HepG2 (cell line): Measurements from ENCODE around the gene BCAT1. TPM values are rescaled to one million over a fixed set of nuclear protein-coding genes. Genes with fewer than 3 reads are reported as not detected.

Source experiments
- FOXO1 ChIP-seq: sonication (generic); formaldehyde crosslinking; IDR thresholded peaks from 2 replicates; pipeline ENCODE4 v1.4.0; 2020; ENCODE audit warnings: missing genetic modification reagents
- GATAD2A ChIP-seq: IDR thresholded peaks from 2 replicates; pipeline ENCODE4 v1.6.1; 2016
- HIC2 ChIP-seq: sonication (generic); formaldehyde crosslinking; IDR thresholded peaks from 2 replicates; pipeline ENCODE4 v1.9.0; 2022; ENCODE audit warnings: low read depth, missing genetic modification reagents
- JUNB ChIP-seq: sonication (generic); formaldehyde crosslinking; IDR thresholded peaks from 2 replicates; pipeline ENCODE4 v1.8.0; 2022; ENCODE audit warnings: missing genetic modification reagents, mild to moderate bottlenecking, borderline replicate concordance
- MIER2 ChIP-seq: IDR thresholded peaks from 2 replicates; pipeline ENCODE4 v1.6.1; 2016; ENCODE audit warnings: missing biosample characterization, missing genetic modification reagents
- MYC ChIP-seq: sonication (generic); formaldehyde crosslinking; IDR thresholded peaks from 2 replicates; pipeline ENCODE4 v1.9.0; 2021; ENCODE audit warnings: missing genetic modification reagents, borderline replicate concordance
- POLR2A ChIP-seq, 2 experiments: IDR thresholded peaks; 2 replicates each; pipeline ENCODE4 v1.6.1; 2011; ENCODE audit warnings: low read depth in 2 of 2, low read length in 2 of 2, mild to moderate bottlenecking in 1 of 2, moderate library complexity in 1 of 2; ENCODE audit not compliant: insufficient read depth in 1 of 2
- TBL1XR1 ChIP-seq: fragments of 150-350 bp; IDR thresholded peaks from 2 replicates; pipeline ENCODE4 v1.6.1; 2014; ENCODE audit warnings: borderline replicate concordance, low read length; ENCODE audit not compliant: partially characterized antibody
- XRCC5 ChIP-seq: fragments of 200-400 bp; formaldehyde crosslinking; optimal IDR thresholded peaks from 2 replicates; pipeline ENCODE3; 2017; ENCODE audit warnings: mild to moderate bottlenecking, low read length
- ZBTB3 ChIP-seq: sonication (generic); formaldehyde crosslinking; IDR thresholded peaks from 2 replicates; pipeline ENCODE4 v1.4.0; 2020; ENCODE audit warnings: low read depth, mild to moderate bottlenecking, moderate library complexity, missing genetic modification reagents, borderline replicate concordance
- ZFP36 ChIP-seq: fragments of 150-350 bp; IDR thresholded peaks from 2 replicates; pipeline ENCODE4 v1.6.1; 2018; ENCODE audit warnings: borderline replicate concordance, low read length, low read depth; ENCODE audit not compliant: partially characterized antibody
- ZNF224 ChIP-seq: sonication (generic); formaldehyde crosslinking; IDR thresholded peaks from 2 replicates; pipeline ENCODE4 v1.5.0; 2020; ENCODE audit warnings: mild to moderate bottlenecking, missing genetic modification reagents
- ZNF234 ChIP-seq: sonication (generic); formaldehyde crosslinking; conservative IDR thresholded peaks from 2 replicates; pipeline ENCODE4 v1.5.1; 2020; ENCODE audit warnings: mild to moderate bottlenecking, missing genetic modification reagents
- ZNF644 ChIP-seq: IDR thresholded peaks from 2 replicates; pipeline ENCODE4 v1.6.1; 2016; ENCODE audit warnings: low read depth
- ZSCAN5A ChIP-seq: sonication (generic); formaldehyde crosslinking; IDR thresholded peaks from 2 replicates; pipeline ENCODE4 v1.8.0; 2022; ENCODE audit warnings: mild to moderate bottlenecking, missing genetic modification reagents, borderline replicate concordance
- ZZZ3 ChIP-seq: sonication (generic); formaldehyde crosslinking; IDR thresholded peaks from 2 replicates; pipeline ENCODE4 v1.4.0; 2020; ENCODE audit warnings: missing genetic modification reagents, mild to moderate bottlenecking, borderline replicate concordance
- polyA plus RNA-seq, 8 experiments: library from polyadenylated mRNA; depleted of rRNA in 3 of 8; stranded (reverse) in 7 of 8; unstranded in 1 of 8; fragments of >200 nt; fragmentation: Illumina TruSeq in 4 of 8; extraction: Trizol in 4 of 8; gene quantifications; 2 replicates each; pipeline versions ENCODE4 v1.2.1 to v1.2.3, GENCODE V29; 2011 to 2016; ENCODE audit warnings: low read depth in 4 of 8, missing spikeins in 1 of 8, mixed read lengths in 1 of 8; ENCODE audit not compliant: insufficient read depth in 1 of 8
- total RNA-seq, 5 experiments: library from RNA; depleted of rRNA; stranded (reverse); fragments of >200 nt; fragmentation: Illumina TruSeq; extraction: Trizol; gene quantifications; 2 replicates each; pipeline ENCODE4 v1.2.3, GENCODE V29; 2016; ENCODE audit warnings: low read depth in 1 of 5
- TF ChIP-seq, protein P1 (sequence below): sonication (generic); formaldehyde crosslinking; IDR thresholded peaks from 2 replicates; pipeline ENCODE4 v1.5.1; 2020; ENCODE audit warnings: missing genetic modification reagents, mild to moderate bottlenecking, borderline replicate concordance
- TF ChIP-seq, protein P2 (sequence below): sonication (generic); formaldehyde crosslinking; IDR thresholded peaks from 2 replicates; pipeline ENCODE4 v1.5.0; 2020; ENCODE audit warnings: missing genetic modification reagents, mild to moderate bottlenecking, borderline replicate concordance
- TF ChIP-seq, protein P3 (sequence below): sonication (generic); formaldehyde crosslinking; IDR thresholded peaks from 2 replicates; pipeline ENCODE4 v1.9.0; 2021; ENCODE audit warnings: missing genetic modification reagents, borderline replicate concordance

Gene BCAT1
- total and polyA plus RNA-seq, 2 of the 13 experiments (the other 11 are each of a cell fraction or from before 2014, with no cell fraction given): 8.0 to 75.5 TPM

DNA sequence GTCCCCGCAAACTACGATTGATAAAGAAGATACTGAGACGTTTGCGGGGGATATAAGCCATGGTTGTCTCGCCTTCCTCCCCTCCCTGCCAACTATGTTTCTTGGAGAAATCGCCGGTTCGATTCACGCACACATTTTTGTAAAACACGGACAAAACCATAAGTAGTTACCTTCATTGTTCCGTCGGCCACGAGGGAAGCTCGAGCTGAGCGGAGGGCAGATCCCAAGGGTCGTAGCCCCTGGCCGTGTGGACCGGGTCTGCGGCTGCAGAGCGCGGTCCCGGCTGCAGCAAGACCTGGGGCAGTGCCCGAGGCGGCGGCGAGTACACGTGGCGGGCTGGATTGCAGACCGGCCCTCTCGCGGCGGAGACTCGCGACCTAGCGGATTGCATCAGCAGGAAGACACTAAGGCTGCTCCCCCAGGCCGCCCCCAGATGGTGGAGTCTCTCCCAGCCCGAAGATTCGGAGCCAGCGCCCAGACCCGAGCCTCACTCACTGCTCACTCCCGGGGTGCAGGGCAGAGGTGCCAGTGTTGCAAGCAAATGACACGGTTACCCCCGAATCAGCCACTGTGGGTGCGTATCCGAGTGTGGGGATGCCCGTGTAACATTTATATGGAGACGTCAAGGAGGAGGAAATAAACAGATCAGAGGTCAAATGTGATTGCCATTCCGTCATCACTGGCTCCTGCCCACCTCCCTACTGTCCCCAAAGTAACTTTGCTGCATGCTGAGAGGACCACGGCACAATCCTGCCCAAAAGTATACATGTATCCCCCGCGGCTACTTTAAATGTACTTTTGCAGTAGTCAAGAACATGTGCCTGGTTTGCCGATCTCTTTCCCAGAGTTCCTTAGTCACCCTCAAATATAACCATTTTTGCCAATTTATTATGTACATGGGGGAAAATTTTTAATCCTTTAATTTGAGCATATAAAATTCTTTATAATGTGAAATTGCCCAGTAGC, at the start of gene BCAT1 (continued):
- TF ChIP-seq, protein P1, sequence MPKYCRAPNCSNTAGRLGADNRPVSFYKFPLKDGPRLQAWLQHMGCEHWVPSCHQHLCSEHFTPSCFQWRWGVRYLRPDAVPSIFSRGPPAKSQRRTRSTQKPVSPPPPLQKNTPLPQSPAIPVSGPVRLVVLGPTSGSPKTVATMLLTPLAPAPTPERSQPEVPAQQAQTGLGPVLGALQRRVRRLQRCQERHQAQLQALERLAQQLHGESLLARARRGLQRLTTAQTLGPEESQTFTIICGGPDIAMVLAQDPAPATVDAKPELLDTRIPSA (CRISPR knock-in tag): no peak
- TF ChIP-seq XRCC5 (peak; percentile 57), ZFP36 (no peak), JUNB (no peak; the same call in 1 of the 2 replicates), HIC2 (CRISPR knock-in tag) (no peak), GATAD2A (CRISPR knock-in tag) (peak; percentile 78), ZBTB3 (no peak), ZNF234 (CRISPR knock-in tag) (no peak), ZSCAN5A (CRISPR knock-in tag) (no peak), POLR2A (IDR thresholded peaks at IDR 0.05; ENCODE audit: insufficient read depth in 1 of 2, low read depth in 2 of 2, low read length in 2 of 2) (peak; percentile 73 to 78), ZNF224 (CRISPR knock-in tag) (peak; percentile 88), MIER2 (0 out of 2 replicates have a peak, but pooled peaks have one; percentile 13), FOXO1 (peak; percentile 13; the same call in 1 of the 2 replicates), TBL1XR1 (peak; percentile 9), ZZZ3 (CRISPR knock-in tag) (no peak), MYC (CRISPR knock-in tag) (peak; percentile 99), ZNF644 (CRISPR knock-in tag) (no peak)
- TF ChIP-seq, protein P2, sequence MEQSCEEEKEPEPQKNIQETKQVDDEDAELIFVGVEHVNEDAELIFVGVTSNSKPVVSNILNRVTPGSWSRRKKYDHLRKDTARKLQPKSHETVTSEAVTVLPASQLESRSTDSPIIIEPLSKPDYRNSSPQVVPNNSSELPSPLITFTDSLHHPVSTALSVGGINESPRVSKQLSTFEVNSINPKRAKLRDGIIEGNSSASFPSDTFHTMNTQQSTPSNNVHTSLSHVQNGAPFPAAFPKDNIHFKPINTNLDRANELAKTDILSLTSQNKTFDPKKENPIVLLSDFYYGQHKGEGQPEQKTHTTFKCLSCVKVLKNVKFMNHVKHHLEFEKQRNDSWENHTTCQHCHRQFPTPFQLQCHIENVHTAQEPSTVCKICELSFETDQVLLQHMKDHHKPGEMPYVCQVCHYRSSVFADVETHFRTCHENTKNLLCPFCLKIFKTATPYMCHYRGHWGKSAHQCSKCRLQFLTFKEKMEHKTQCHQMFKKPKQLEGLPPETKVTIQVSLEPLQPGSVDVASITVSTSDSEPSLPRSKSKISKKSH (CRISPR knock-in tag): peak; percentile 65; the same call in 1 of the 2 replicates
- TF ChIP-seq, protein P3, sequence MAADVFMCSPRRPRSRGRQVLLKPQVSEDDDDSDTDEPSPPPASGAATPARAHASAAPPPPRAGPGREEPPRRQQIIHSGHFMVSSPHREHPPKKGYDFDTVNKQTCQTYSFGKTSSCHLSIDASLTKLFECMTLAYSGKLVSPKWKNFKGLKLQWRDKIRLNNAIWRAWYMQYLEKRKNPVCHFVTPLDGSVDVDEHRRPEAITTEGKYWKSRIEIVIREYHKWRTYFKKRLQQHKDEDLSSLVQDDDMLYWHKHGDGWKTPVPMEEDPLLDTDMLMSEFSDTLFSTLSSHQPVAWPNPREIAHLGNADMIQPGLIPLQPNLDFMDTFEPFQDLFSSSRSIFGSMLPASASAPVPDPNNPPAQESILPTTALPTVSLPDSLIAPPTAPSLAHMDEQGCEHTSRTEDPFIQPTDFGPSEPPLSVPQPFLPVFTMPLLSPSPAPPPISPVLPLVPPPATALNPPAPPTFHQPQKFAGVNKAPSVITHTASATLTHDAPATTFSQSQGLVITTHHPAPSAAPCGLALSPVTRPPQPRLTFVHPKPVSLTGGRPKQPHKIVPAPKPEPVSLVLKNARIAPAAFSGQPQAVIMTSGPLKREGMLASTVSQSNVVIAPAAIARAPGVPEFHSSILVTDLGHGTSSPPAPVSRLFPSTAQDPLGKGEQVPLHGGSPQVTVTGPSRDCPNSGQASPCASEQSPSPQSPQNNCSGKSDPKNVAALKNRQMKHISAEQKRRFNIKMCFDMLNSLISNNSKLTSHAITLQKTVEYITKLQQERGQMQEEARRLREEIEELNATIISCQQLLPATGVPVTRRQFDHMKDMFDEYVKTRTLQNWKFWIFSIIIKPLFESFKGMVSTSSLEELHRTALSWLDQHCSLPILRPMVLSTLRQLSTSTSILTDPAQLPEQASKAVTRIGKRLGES (CRISPR knock-in tag): no peak
